Cortex of kidney (tissue), 1 donor: ENCODE measurements around the gene STN1.
A peak's percentile ranks its signal among the peaks of the same experiment; 100 is the strongest.

Source experiments
- DNase-seq: peaks from one replicate; lab custom pipeline; 2025; lab: John Stamatoyannopoulos, UW

The STN1 gene

GRCh38 chr10:103918053-103918846, at the start of gene STN1:
Gene STN1, minus strand, starts transcription at chr10:103918184. Its CDS starts 590 bp downstream, at chr10:103917594.
- peak; percentile 72 for DNase-seq

- DNase-seq, result no peak
Observed at GRCh38 chr10:103967448-103968071, 49.6 kb upstream of the STN1 start.

GRCh38 chr10:103966671-103967447, 48.9 kb upstream of the STN1 start, which contains the start of gene SLK:
Gene SLK, plus strand, starts transcription at chr10:103967140. Its CDS starts 606 bp downstream, at chr10:103967746.
- DNase-seq, result peak; percentile 64

GRCh38 chr10:103960103-103960502, 42.1 kb upstream of the STN1 start:
- DNase-seq, result no peak

- DNase-seq, result no peak
Observed at GRCh38 chr10:103958996-103959395, 41.0 kb upstream of the STN1 start.

- no peak for DNase-seq
Observed at GRCh38 chr10:103954543-103954942, 36.6 kb upstream of the STN1 start.

- no peak for DNase-seq
Observed at GRCh38 chr10:103951942-103952341, 34.0 kb upstream of the STN1 start.

- no peak for DNase-seq
Observed at GRCh38 chr10:103951183-103951582, 33.2 kb upstream of the STN1 start.

- DNase-seq, result no peak
Observed at GRCh38 chr10:103949728-103950127, 31.7 kb upstream of the STN1 start.

- DNase-seq, result no peak
Observed at GRCh38 chr10:103947799-103948516, 30.0 kb upstream of the STN1 start.

GRCh38 chr10:103942866-103943265, 24.9 kb upstream of the STN1 start:
- DNase-seq, result no peak

- no peak for DNase-seq
Observed at GRCh38 chr10:103941801-103942200, 23.8 kb upstream of the STN1 start.

- DNase-seq, result no peak
Observed at GRCh38 chr10:103939522-103939921, 21.5 kb upstream of the STN1 start.

GRCh38 chr10:103936022-103936421, 18.0 kb upstream of the STN1 start:
- DNase-seq, result no peak

- DNase-seq, result no peak
Observed at GRCh38 chr10:103934308-103934707, 16.3 kb upstream of the STN1 start.

- DNase-seq, result no peak
Observed at GRCh38 chr10:103933557-103934121, 15.7 kb upstream of the STN1 start.

- no peak for DNase-seq
Observed at GRCh38 chr10:103932971-103933370, 15.0 kb upstream of the STN1 start.

- DNase-seq, result no peak
Observed at GRCh38 chr10:103932271-103932670, 14.3 kb upstream of the STN1 start.

- DNase-seq, result no peak
Observed at GRCh38 chr10:103931603-103932002, 13.6 kb upstream of the STN1 start.

- no peak for DNase-seq
Observed at GRCh38 chr10:103930881-103931280, 12.9 kb upstream of the STN1 start.

- no peak for DNase-seq
Observed at GRCh38 chr10:103930449-103930848, 12.5 kb upstream of the STN1 start.
